OCI-LY7 (cell line): ENCODE measurements around the gene RET.

Source experiments
- EZH2phosphoT487 ChIP-seq: fragments of 200-600 bp; sonication (generic); IDR thresholded peaks from 2 replicates; pipeline ENCODE4 v1.6.1; 2018; ENCODE audit warnings: low read depth, borderline replicate concordance, mild to moderate bottlenecking, mixed run types, antibody characterized with exemption, low read length, moderate library complexity, mixed read lengths
- TF ChIP-seq, protein P1 (sequence below): fragments of 200-600 bp; sonication (generic); conservative IDR thresholded peaks from 2 replicates; pipeline ENCODE4 v1.5.1; 2014; ENCODE audit warnings: mild to moderate bottlenecking, antibody characterized with exemption, low read length, moderate library complexity, mixed read lengths

- TF ChIP-seq, protein P1, sequence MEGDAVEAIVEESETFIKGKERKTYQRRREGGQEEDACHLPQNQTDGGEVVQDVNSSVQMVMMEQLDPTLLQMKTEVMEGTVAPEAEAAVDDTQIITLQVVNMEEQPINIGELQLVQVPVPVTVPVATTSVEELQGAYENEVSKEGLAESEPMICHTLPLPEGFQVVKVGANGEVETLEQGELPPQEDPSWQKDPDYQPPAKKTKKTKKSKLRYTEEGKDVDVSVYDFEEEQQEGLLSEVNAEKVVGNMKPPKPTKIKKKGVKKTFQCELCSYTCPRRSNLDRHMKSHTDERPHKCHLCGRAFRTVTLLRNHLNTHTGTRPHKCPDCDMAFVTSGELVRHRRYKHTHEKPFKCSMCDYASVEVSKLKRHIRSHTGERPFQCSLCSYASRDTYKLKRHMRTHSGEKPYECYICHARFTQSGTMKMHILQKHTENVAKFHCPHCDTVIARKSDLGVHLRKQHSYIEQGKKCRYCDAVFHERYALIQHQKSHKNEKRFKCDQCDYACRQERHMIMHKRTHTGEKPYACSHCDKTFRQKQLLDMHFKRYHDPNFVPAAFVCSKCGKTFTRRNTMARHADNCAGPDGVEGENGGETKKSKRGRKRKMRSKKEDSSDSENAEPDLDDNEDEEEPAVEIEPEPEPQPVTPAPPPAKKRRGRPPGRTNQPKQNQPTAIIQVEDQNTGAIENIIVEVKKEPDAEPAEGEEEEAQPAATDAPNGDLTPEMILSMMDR = no peak
- no peak for TF ChIP-seq EZH2phosphoT487
These were observed 46.0 kb downstream of the RET start for GRCh38 chr10:43122826-43123225.
